ENCODE data around the gene SNU13. TPM values are rescaled to one million over a fixed set of nuclear protein-coding genes. Genes with fewer than 3 reads are reported as not detected.

SNU13 gene
- total RNA-seq, 1 donor from 2014 or later = 95.9 TPM

DNA sequence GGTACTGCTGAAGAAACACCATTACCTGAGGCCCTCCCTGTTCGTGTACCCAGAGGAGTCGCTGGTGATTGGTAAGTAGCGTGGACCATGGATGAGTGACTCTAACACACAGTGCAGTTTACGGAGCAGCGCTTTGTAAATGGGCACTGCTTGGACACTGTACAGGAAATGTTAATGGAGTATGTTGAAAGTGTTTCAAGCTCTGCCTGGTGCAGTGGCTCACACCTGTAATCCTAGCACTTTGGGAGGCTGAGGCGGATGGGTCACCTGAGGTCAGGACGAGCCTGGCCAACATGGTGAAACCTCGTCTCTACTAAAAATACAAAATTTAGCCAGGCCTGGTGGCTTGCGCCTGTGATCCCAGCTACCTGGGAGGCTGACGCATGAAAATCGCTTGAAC is 37.8 kb downstream of the SNU13 start:
- no peak for DNase-seq
- no peak overlapping the region for H3K27ac ChIP-seq
- H3K9me3 ChIP-seq = no peaks in the 10 kb centered on the region
- no peak overlapping the region for H3K4me3 ChIP-seq
- H3K36me3 ChIP-seq = peaks cover 99% of the 10 kb centered on the region
- no peaks in the 10 kb centered on the region for H3K27me3 ChIP-seq (ENCODE audit: low read depth)
- TF ChIP-seq CTCF (IDR thresholded peaks at IDR 0.05) = no peak
- H3K4me1 ChIP-seq = no peaks in the 10 kb centered on the region
- intact Hi-C loops (cut with DNase I) = no loop called here
- no peak for ATAC-seq

DNA sequence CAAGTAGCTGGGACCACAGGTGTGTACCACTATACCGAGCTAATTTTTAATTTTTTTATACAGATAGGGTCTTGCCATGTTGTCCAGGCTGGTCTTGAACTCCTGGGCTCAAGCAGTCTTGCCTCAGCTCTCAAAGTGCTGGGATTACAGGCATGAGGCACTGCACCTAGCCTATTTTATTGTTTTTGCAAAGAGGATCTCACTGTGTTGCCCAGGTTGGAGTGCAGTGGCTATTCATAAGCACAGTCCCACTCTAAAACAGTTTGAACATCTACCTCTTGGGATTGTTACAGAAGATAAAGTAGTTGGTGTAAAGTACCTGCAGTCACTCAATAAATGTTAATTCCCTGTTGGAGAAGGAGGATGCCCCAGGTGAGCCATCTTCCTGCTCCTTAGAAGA is 38.4 kb downstream of the SNU13 start:
- Histone ChIP-seq H3K9me3 (no peaks in the 10 kb centered on the region), H3K27me3 (ENCODE audit: low read depth) (no peaks in the 10 kb centered on the region), H3K36me3 (peaks cover 99% of the 10 kb centered on the region), H3K4me3 (no peak overlapping the region), H3K27ac (no peak overlapping the region), H3K4me1 (no peaks in the 10 kb centered on the region)
- DNase-seq = no peak
- ATAC-seq = no peak
- intact Hi-C loops (cut with DNase I) = no loop called here
- TF ChIP-seq CTCF (IDR thresholded peaks at IDR 0.05) = no peak

DNA sequence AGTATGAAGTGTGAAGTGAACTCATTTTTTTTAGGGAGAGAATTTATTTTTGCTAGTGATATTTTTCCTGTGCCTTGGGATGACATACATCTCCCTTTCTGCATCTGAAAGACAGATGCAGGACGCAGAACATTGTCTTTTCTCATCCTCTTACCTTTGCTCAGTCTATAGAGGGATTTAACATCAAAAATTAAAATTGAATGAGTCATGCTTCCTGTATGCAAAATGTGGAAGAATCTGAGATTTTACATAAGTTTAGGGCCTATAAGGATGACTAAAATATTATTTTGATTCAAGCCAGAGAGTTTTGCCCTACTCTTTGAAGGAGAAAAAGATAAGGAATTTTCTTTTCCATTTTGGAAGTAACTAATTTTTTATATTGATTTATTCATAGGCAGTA is 40.2 kb downstream of the SNU13 start:
- Histone ChIP-seq H3K4me3 (no peak overlapping the region), H3K27me3 (ENCODE audit: low read depth) (no peaks in the 10 kb centered on the region), H3K9me3 (no peaks in the 10 kb centered on the region), H3K4me1 (no peaks in the 10 kb centered on the region), H3K27ac (no peak overlapping the region), H3K36me3 (peaks cover 98% of the 10 kb centered on the region)
- intact Hi-C loops (cut with DNase I) = no loop called here
- ATAC-seq (no peak), DNase-seq (no peak)
- no peak for TF ChIP-seq CTCF (IDR thresholded peaks at IDR 0.05)

DNA sequence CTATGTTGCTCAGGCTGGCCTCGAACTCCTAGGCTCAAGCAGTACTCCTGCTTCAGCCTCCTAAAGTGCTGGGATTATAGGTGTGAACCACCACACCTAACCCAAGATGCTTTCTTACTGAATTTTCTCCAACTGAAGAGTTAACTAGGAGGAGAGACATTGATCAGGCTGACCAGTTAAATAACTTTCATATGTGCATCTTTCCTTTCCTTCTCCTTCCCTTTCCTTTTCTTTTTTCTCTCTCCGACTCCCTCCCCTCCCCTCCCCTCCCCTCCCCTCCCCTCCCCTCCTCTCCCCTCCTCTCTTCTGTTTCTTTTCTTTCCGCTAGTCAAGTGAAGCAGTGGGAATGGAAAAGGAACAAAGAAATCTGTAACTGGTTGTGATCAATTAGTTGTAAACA is 40.9 kb downstream of the SNU13 start:
- intact Hi-C loops (cut with DNase I) = no loop called here
- H3K27ac ChIP-seq = no peak overlapping the region
- no peak for TF ChIP-seq CTCF (IDR thresholded peaks at IDR 0.05)
- H3K9me3 ChIP-seq = no peaks in the 10 kb centered on the region
- peaks cover 98% of the 10 kb centered on the region for H3K36me3 ChIP-seq
- ATAC-seq (no peak), DNase-seq (no peak)
- no peak overlapping the region for H3K4me3 ChIP-seq
- no peaks in the 10 kb centered on the region for H3K27me3 ChIP-seq (ENCODE audit: low read depth)
- H3K4me1 ChIP-seq = no peaks in the 10 kb centered on the region

GRCh38 chr22:41642331-41643110 is 46.1 kb downstream of the SNU13 start:
- no peak overlapping the region for H3K27ac ChIP-seq
- TF ChIP-seq CTCF (IDR thresholded peaks at IDR 0.05) = no peak
- no peaks in the 10 kb centered on the region for H3K27me3 ChIP-seq (ENCODE audit: low read depth)
- no peaks in the 10 kb centered on the region for H3K9me3 ChIP-seq
- intact Hi-C loops (cut with DNase I) = no loop called here
- H3K36me3 ChIP-seq = peaks cover 97% of the 10 kb centered on the region
- H3K4me1 ChIP-seq = no peaks in the 10 kb centered on the region
- H3K4me3 ChIP-seq = no peak overlapping the region
- no peak for ATAC-seq
- no peak for DNase-seq

Measured in lower lobe of right lung (tissue), 2 donors.